BJ (cell line): Measurements from ENCODE around the gene PLA2G1B. TPM values are rescaled to one million over a fixed set of nuclear protein-coding genes. Genes with fewer than 3 reads are reported as not detected.

Experiments used
- CTCF ChIA-PET: fragments of 350-600 bp; formaldehyde crosslinking; extraction: SDS; loops from one replicate; lab custom pipeline; 2021; ENCODE audit warnings: antibody characterized with exemption, inconsistent platforms; lab: Yijun Ruan, JAX
- POLR2A ChIA-PET: fragments of 300-600 bp; sonication (Branson Sonifier 250); formaldehyde crosslinking; extraction: SDS; loops from one replicate; lab custom pipeline; 2021; ENCODE audit warnings: antibody characterized with exemption; lab: Charles Lee
- DNase-seq: peaks from one replicate; pipeline ENCODE4 v3.0.0-alpha.2; 2011; ENCODE audit warnings: low read depth
- H3K27me3 ChIP-seq: 2 replicates; pipeline ENCODE4 v1.6.0; 2011; ENCODE audit warnings: low read length; ENCODE audit not compliant: control insufficient read depth, insufficient read depth
- H3K36me3 ChIP-seq: 2 replicates; pipeline ENCODE4 v1.5.1; 2011; ENCODE audit warnings: low read length; ENCODE audit not compliant: control insufficient read depth, insufficient read depth
- H3K4me3 ChIP-seq: 2 replicates; pipeline ENCODE4 v1.5.1; 2011; ENCODE audit warnings: low read depth, mild to moderate bottlenecking, control low read depth, low read length
- polyA minus RNA-seq: library from RNA; depleted of rRNA, polyadenylated mRNA; stranded (reverse); fragments of >200 nt; gene quantifications from 2 replicates; pipeline ENCODE4 v1.2.3, GENCODE V29; 2011; rRNA and poly(A)+ RNA removed
- polyA plus RNA-seq: library from polyadenylated mRNA; depleted of rRNA; stranded (reverse); fragments of >200 nt; gene quantifications from 2 replicates; pipeline ENCODE4 v1.2.3, GENCODE V29; 2011; rRNA removed
- TF ChIP-seq, protein P1 (sequence below): IDR thresholded peaks from 2 replicates; pipeline ENCODE4 v1.5.1; 2011; ENCODE audit warnings: low read depth, mild to moderate bottlenecking, control low read depth, inconsistent platforms, low read length, moderate library complexity; ENCODE audit not compliant: insufficient read depth

The PLA2G1B gene
- polyA plus RNA-seq (not detected in 2 replicates), polyA minus RNA-seq (not detected in 2 replicates)

DNA sequence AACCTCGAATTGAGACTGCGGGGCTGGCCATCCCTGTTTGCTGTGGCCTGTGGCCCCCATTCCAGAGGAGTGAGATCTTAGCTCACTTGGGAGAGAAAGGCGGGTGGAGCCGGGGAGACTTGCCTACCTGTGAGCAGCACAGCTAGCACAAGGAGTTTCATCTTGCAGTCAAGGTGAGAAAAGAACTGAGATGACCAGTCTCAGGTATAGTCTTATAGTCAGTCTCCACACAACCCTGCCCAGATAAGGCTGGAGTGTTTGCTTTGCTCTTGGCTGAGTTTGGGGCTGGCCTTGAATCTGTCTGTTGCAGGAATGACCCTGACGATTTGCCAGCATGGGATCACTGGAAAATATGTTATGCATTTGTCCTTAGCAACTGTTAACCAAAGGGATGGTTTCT lies at the start of gene PLA2G1B:
PLA2G1B (minus strand) TSS at position 187 of the 400 bp plus-strand sequence; CDS start at position 161, 26 bp downstream.
- POLR2A ChIA-PET, result no interaction called here
- Histone ChIP-seq H3K27me3 (peaks cover 5% of the 10 kb centered on the region; the same call in 1 of the 2 replicates), H3K36me3 (no peaks in the 10 kb centered on the region), H3K4me3 (no peak within 1 kb of the TSS)
- CTCF ChIA-PET, result interaction anchor here (0.5 to 2.7 kb wide), 4 partner anchors 9 to 321 kb away, joined by 3 to 9 read pairs (median 5); no protein-coding TSS in a partner anchor
- TF ChIP-seq, protein P1, sequence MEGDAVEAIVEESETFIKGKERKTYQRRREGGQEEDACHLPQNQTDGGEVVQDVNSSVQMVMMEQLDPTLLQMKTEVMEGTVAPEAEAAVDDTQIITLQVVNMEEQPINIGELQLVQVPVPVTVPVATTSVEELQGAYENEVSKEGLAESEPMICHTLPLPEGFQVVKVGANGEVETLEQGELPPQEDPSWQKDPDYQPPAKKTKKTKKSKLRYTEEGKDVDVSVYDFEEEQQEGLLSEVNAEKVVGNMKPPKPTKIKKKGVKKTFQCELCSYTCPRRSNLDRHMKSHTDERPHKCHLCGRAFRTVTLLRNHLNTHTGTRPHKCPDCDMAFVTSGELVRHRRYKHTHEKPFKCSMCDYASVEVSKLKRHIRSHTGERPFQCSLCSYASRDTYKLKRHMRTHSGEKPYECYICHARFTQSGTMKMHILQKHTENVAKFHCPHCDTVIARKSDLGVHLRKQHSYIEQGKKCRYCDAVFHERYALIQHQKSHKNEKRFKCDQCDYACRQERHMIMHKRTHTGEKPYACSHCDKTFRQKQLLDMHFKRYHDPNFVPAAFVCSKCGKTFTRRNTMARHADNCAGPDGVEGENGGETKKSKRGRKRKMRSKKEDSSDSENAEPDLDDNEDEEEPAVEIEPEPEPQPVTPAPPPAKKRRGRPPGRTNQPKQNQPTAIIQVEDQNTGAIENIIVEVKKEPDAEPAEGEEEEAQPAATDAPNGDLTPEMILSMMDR, result no peak
- DNase-seq, result no peak

DNA sequence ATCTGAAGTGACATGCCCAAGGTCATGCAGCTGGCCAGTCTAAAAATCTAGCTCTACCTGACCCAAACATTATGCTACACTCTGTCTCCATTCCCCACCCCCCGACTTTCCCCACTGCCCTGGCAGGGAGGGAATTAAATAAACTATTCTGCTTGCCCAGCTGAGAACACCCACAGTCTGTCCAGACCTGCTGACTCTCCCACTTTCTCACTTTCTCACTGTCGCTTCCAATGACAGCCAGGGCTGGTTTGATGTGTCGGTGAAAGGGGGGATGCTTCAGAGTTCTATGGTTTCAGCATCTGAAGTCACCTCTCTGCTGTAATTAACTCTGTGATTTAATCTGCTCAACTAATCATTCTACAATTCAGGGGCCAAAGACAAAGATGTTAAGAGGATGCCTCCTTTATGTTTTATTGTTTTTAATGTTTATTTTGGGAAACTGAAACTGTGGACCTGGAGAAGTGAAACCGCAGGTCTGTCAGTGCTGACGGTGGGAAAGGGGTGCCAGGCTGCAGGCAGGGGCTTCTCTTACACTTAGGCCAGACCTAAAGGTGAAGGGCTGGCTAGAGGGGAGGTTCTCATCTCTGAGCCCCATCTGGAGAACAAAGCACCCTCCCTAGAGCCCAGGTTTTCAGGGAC lies 49.5 kb upstream of the PLA2G1B start:
- no peak overlapping the region for H3K4me3 ChIP-seq
- peaks cover 4% of the 10 kb centered on the region; the same call in 1 of the 2 replicates for H3K27me3 ChIP-seq
- ChIA-PET CTCF (interaction anchor here (1.4 to 2.6 kb wide), 3 partner anchors 9 to 53 kb away, joined by 3 to 10 read pairs (median 5); no protein-coding TSS in a partner anchor), POLR2A (no interaction called here)
- TF ChIP-seq, protein P1, result no peak
- DNase-seq, result no peak
- H3K36me3 ChIP-seq, result no peaks in the 10 kb centered on the region

DNA sequence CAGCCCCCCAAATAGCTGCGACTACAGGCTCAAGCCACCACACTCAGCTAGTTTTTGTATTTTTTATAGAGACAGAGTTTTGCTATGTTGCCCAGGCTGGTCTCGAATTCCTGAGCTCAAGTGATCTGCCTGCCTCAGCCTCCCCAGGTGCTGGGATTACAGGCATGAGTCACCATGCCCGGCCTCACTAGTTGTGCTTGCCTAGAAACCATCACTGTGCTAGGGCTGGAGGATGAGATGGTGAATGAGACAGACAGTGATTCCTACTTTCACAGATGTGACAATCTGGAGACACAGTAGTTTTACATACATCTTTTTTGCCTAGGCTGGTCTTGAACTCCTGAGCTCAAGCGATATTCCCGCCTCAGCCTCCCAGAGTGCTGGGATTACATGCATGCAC lies 48.8 kb upstream of the PLA2G1B start:
- TF ChIP-seq, protein P1, result no peak
- H3K4me3 ChIP-seq, result no peak overlapping the region
- H3K27me3 ChIP-seq, result peaks cover 9% of the 10 kb centered on the region; the same call in 1 of the 2 replicates
- ChIA-PET CTCF (interaction anchor here (0.9 to 2.6 kb wide), 5 partner anchors 9 to 53 kb away, joined by 3 to 10 read pairs (median 4); no protein-coding TSS in a partner anchor), POLR2A (no interaction called here)
- no peaks in the 10 kb centered on the region for H3K36me3 ChIP-seq
- no peak for DNase-seq

DNA sequence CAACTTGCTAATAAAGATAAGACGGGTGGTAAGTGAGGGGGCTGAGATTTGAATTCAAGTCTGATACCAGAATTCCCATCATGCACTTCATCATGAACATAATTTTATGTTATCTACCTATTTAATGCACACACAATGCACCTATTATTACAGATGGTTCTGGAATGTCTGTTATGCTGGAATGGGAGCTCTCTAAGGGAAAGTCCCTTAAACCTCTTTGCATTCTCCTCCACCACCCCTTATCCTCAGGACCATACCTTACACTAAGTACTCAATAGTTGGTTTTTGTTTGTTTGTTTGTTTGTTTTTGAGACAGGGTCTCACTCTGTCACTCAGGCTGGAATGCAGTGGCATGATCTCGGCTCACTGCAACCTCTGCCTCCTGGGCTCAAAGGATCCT lies 48.4 kb upstream of the PLA2G1B start:
- DNase-seq, result no peak
- peaks cover 13% of the 10 kb centered on the region for H3K27me3 ChIP-seq
- POLR2A ChIA-PET, result no interaction called here
- H3K4me3 ChIP-seq, result no peak overlapping the region
- CTCF ChIA-PET, result interaction anchor here (0.9 to 2.6 kb wide), 5 partner anchors 9 to 54 kb away, joined by 3 to 10 read pairs (median 4); no protein-coding TSS in a partner anchor
- TF ChIP-seq, protein P1, result no peak
- no peaks in the 10 kb centered on the region for H3K36me3 ChIP-seq

DNA sequence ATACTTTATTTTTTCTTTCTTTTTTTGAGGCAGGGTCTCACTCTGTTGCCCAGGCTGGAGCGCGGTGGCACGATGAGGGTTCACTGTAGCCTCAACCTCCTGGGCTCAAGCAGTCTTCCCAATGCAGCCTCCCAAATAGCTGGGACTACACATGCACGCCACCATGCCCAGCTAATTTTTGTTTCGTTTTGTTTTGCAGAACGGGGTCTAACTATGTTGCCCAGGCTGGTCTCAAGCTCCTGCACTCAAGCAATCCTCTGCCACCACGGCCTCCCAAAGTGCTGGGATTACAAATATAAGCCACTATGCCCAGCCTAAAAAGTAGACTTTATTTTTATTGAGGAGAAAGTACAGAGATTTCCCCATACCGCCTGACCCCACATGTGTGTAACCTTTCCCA lies 46.1 kb upstream of the PLA2G1B start:
- CTCF ChIA-PET, result interaction anchor here (1.8 kb wide), 1 partner anchor 17 kb away, joined by 6 read pairs; no protein-coding TSS in a partner anchor
- no peak for DNase-seq
- peaks cover 30% of the 10 kb centered on the region for H3K27me3 ChIP-seq
- no peak overlapping the region for H3K4me3 ChIP-seq
- TF ChIP-seq, protein P1, result no peak
- no peaks in the 10 kb centered on the region for H3K36me3 ChIP-seq
- POLR2A ChIA-PET, result no interaction called here
